Prostate gland (tissue), 2 donors: ENCODE measurements around the gene PGM5.

Experiments
- CTCF ChIP-seq, 4 experiments: fragments of 200-600 bp in 2 of 4; fragments of 450-650 bp in 2 of 4; sonication (generic) in 2 of 4; IDR thresholded peaks; 1 replicate in 3 of 4; 2 replicates in 1 of 4; pipeline ENCODE4 v1.5.1; 2016 to 2019; ENCODE audit warnings: antibody characterized with exemption in 4 of 4, mild to moderate bottlenecking in 2 of 4, moderate library complexity in 2 of 4
- POLR2A ChIP-seq: fragments of 450-650 bp; IDR thresholded peaks from one replicate; pipeline ENCODE4 v1.6.1; 2016; ENCODE audit warnings: antibody characterized with exemption, mild to moderate bottlenecking
- POLR2AphosphoS5 ChIP-seq: sonication (generic); formaldehyde crosslinking; IDR thresholded peaks from one replicate; pipeline ENCODE4 v1.6.1; 2017; ENCODE audit warnings: antibody characterized with exemption

- TF ChIP-seq CTCF (IDR thresholded peaks at IDR 0.05) = no peak
- no peak for TF ChIP-seq POLR2AphosphoS5
- no peak for TF ChIP-seq POLR2A
Measured at GRCh38 chr9:68480807-68481206, 124.4 kb downstream of the PGM5 start.
